T-helper 2 cell (primary cell): ENCODE measurements around the gene ATAD1.
"Not testable (repeated sequence)": the region's sequence is repeated elsewhere in the genome, so short reads cannot be mapped to it uniquely, and the experiment has no call there.

ENCODE experiments used
- DNase-seq, 5 experiments: peaks; one replicate each; pipeline versions ENCODE4 v3.0.0 to v3.0.0-alpha.2; 2012 to 2022

The ATAD1 gene

GRCh38 chr10:87846023-87846422, 28.0 kb upstream of the ATAD1 start:
- DNase-seq, result no peak

DNA sequence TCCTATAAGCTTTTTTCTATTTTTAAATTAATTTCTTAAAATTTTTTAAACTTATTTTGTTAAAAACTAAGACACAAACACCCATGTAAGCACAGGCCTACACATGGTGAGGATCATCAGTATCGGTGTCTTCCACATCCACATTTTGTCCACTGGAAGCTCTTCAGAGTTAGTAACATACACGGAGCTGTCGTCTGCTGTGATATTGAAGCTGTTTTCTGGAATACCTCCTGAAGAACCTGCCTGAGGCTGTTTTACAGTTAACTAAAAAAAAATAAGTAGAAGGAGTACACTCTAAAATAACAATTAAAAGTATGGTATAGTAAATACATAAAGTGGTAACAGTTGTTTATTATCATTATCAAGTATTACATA, 27.6 kb upstream of the ATAD1 start:
- no peak for DNase-seq

GRCh38 chr10:87844837-87845623, 27.0 kb upstream of the ATAD1 start:
- no peak for DNase-seq

DNA sequence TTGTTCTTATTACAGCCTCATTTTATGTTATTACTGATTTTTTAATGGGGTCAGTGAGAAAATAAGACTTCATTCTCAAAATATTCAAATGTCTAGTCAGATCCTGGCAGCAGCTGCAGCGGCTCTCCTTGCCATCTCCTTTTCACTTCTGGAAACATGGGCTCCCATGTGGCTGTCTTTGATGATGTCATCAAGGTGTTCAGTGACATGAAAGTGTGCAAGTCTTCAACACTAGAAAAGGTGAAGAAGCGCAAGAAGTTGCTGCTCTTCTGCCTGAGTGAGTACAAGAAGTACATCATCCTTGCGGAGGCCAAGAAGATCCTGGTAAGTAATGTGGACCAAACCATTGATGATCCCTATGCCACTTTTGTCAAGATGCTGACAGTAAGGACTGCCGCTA, 25.7 kb upstream of the ATAD1 start:
- no peak for DNase-seq

DNA sequence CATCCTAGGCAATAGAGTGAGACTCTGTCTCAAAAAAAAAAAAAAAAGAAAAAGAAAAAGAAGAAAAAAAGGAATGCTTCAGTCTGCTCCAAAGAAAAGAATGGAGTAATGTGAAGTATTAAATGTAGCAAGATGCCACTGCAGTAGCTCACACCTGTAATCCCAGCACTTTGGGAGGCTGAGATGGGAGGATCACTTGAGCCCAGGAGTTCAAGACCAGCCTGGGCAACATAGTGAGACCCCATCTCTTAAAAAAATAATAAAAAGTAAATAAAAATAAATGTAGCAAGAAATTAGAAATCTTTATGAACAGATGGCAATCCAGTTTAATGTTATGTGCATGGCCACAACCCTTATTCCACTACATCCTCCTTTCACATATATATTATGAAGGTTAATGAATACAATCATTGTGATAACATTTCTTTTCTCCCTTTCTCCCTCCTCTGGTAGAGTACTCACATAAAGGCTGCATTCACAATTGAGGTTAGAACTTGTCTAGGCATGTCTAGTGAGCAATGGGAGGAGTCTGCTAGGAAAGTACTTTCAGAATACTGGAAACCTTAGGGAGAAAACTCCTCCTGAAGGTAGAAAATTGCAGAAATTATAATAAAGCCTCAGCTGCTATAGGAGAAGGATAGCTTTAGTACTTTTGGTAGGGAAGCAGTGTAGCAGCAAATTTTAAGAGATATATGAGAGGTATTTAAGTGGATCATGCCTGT, 24.9 kb upstream of the ATAD1 start:
- peak in 1 of 5 experiments; percentile 49 for DNase-seq

DNA sequence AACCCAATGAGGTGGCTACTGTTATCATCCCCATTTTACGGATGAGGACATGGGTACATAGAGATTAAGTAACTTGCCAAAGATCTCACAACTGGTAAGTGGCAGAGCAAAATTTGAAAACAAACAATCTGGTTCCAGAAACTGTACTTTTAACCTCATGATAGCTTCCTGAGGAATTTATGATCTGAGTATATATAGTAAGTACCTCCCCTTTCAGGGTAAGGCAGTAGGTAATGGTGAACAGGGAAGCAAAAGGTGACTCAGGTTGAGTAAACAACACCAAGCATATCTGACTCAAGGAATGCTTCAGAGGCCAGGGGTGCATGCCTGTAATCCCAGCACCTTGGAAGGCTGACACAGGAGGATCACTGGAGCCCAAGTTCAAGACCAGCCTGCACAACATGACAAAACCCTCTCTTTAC, 24.2 kb upstream of the ATAD1 start:
- DNase-seq, result no peak

DNA sequence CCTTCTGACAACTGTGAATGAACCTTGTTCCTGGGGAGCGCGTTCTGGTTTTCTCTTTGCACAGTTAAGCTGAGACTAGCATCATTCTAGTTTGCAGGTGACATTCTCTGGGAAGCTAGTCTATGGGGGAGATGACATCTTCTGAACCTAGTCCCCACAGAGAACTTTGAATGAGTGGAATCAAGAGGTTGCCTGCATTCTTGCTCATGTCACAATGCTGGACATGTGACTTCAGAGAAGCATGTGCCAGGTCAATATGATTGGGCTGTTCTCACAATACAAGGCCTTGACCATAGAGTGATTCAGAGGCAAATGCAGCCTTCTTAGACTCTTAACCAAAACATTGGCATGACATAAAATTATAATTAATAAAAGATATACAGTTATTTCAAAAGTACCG, 23.2 kb upstream of the ATAD1 start:
- no peak for DNase-seq

- no peak for DNase-seq
Observed at GRCh38 chr10:87838650-87839049, 20.6 kb upstream of the ATAD1 start.

GRCh38 chr10:87837445-87837844, 19.4 kb upstream of the ATAD1 start:
- DNase-seq, result no peak

GRCh38 chr10:87836098-87836497, 18.1 kb upstream of the ATAD1 start:
- DNase-seq, result no peak

DNA sequence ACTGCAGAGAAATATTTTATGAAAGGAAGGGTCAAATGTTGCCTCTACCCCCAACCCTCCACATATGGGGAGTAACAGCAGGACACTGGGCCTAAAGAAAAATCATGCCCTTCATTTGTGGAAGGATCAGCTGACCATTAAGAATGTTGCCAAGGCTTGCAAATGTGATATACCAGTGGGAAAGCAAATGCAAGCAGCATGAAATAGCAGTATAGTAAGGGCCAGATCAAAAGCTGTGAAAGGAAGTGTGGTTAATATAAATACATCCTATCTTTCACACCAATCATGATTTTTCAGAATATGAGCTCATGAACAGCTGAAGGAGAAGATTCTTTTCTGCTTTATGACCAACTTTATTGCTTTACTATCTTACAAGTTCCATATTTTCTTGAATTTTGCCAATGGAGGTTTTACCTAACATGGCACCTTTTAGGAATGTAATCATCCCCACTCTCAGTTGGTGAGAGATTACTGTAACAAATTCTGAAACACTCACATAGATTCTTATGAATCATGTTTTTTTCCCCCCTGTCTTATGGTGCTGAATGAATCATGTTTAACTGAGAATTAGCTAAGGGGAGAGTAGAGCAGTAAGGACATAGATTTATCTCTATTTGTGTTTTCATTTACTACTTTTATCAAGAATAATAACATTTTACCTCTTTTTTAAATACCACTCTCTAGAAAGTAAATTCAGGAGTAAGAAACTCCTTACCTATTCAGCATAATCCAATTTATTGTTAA, 12.1 kb upstream of the ATAD1 start:
- peak in 1 of 5 experiments; percentile 39 for DNase-seq

GRCh38 chr10:87829051-87829450, 11.0 kb upstream of the ATAD1 start:
- DNase-seq, result not testable (repeated sequence)

- no peak for DNase-seq
Observed at GRCh38 chr10:87827681-87828080, 9.7 kb upstream of the ATAD1 start.

DNA sequence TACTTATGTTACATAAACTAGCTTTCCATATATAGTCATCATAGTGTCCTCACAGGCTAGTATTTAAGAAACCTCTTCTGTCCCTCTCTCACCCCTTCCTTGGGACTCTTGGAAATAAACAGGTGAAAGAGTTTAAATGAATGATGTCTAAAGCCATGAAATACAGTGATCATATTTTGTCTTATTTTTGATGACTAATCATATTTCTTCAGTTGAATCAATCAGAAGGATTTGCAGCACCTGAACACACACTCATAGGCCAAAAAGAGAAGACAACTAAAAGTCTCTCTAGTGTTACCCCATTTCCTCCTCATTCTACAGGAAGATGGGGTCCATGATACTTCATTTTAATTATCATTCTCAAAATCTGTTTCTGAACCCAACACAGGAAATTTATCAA, 8.6 kb upstream of the ATAD1 start:
- DNase-seq, result peak in 1 of 5 experiments; percentile 19

GRCh38 chr10:87819289-87819585, 1.2 kb upstream of the ATAD1 start:
- DNase-seq, result no peak

- peak; percentile 17 to 70 (median 49) for DNase-seq
Observed at GRCh38 chr10:87818505-87819288, 671 bp upstream of the ATAD1 start.

GRCh38 chr10:87816898-87817608, 973 bp downstream of the ATAD1 start:
- no peak for DNase-seq

GRCh38 chr10:87816163-87816897, 1.7 kb downstream of the ATAD1 start:
- no peak for DNase-seq

GRCh38 chr10:87804939-87805569, 13.0 kb downstream of the ATAD1 start:
- no peak for DNase-seq

- no peak for DNase-seq
Observed at GRCh38 chr10:87803831-87804230, 14.2 kb downstream of the ATAD1 start.

- no peak for DNase-seq
Observed at GRCh38 chr10:87803328-87803727, 14.7 kb downstream of the ATAD1 start.
